Left lung (tissue), 10 donors: ENCODE data around the gene PPP2R3B. TPM values are rescaled to one million over a fixed set of nuclear protein-coding genes. Genes with fewer than 3 reads are reported as not detected.

ENCODE experiments used
- ATAC-seq: fragments of 200-7000 bp; cut with Tn5 transposase; one replicate; pipeline ENCODE4 v1.9.1; 2020; ENCODE audit warnings: moderate library complexity
- DNase-seq, 4 donors: peaks; one replicate each; pipeline ENCODE4 v3.0.0-alpha.2; 2013 to 2020
- H3K27ac ChIP-seq, 2 donors: fragments of 200-600 bp; sonication (generic) in 1 of 2; one replicate each; pipeline versions ENCODE4 v1.5.0 to v1.8.0; 2020 to 2021
- H3K27me3 ChIP-seq, 2 donors: fragments of 200-600 bp; sonication (generic) in 1 of 2; one replicate each; pipeline versions ENCODE4 v1.5.0 to v1.8.0; 2020 to 2021
- H3K36me3 ChIP-seq, 2 donors: fragments of 200-600 bp; sonication (generic) in 1 of 2; one replicate each; pipeline versions ENCODE4 v1.5.0 to v1.8.0; 2020 to 2021
- H3K4me1 ChIP-seq, 2 donors: fragments of 200-600 bp; one replicate each; pipeline ENCODE4 v1.8.0; 2021
- H3K4me3 ChIP-seq, 2 donors: fragments of 200-600 bp; sonication (generic) in 1 of 2; one replicate each; pipeline versions ENCODE4 v1.5.0 to v1.8.0; 2020 to 2021; ENCODE audit warnings: mild to moderate bottlenecking in 1 of 2
- H3K9me3 ChIP-seq, 2 donors: fragments of 200-600 bp; sonication (generic) in 1 of 2; one replicate each; pipeline versions ENCODE4 v1.5.0 to v1.8.0; 2020 to 2021
- intact Hi-C, 2 donors: fragments of 100-400 bp; cut with DNase I; formaldehyde crosslinking; loops; one replicate each; pipeline versions ENCODE4 v1.11.2 to v1.14.2; 2022
- polyA plus RNA-seq, 6 donors: library from polyadenylated mRNA; unstranded; fragments of 120-200 nt; gene quantifications; one replicate each; pipeline ENCODE4 v1.2.1, GENCODE V29; 2013; ENCODE audit not compliant: insufficient read length in 6 of 6
- total RNA-seq, 2 donors: library from RNA; stranded (reverse); fragmentation: NEBNext Ultra II Directional; extraction: Animal tissue kit (Norgen Biotek cat#: 25700); gene quantifications; one replicate each; pipeline ENCODE4 v1.2.1, GENCODE V29; 2021
- TF ChIP-seq, protein P1 (sequence below), 2 donors: fragments of 200-600 bp; sonication (generic) in 1 of 2; IDR thresholded peaks; one replicate each; pipeline versions ENCODE4 v1.5.0 to v1.8.0; 2021; ENCODE audit warnings: antibody characterized with exemption in 2 of 2
- donor health status: DM: no; HTN: yes; CAD: no.
- donor health status: DM: no; HTN: no; CAD: no.

The PPP2R3B gene
- total and polyA plus RNA-seq, 8 donors = 11.2 to 35.2 (median 20.5) TPM

DNA sequence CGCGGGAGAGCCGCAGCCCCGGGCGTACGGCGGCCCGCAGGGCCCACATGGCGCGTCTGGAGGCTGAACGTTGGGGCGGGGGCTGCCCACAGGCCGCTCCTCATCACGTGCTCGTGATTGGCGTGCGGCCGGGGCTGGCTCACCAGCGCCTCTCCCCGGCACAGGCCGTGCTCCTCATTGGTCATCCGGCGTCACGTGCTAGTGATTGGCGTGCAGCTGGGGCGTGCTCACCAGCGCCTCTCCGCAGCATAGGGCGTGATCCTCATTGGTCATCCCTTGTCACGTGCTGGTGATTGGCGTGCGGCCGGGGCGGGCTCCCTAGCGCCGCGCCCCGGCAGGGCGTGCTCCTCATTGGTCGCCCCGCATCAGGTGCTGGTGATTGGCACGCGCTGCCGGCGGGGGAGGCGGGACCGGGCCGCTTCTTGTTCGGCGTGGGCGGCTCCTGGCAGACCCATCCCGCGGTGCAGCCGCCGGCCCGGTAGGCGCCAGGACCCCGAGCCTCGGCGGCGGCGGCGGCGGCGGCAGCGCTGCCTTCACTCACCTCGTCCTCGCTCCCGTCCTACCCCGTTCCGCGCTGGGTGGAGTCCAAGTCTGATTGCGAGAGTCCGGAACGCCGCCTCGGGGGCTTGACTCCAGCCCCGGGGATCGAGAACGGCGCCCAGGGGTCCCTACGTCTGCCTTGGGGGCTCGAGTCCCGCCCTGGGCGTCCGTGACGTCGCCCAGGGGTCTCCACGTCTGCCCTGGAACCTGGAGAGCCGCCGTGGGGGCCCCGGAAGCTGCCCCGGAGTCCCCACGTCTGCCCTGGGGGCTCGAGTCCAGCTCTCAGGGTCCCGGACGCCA lies 67.7 kb downstream of the PPP2R3B start, which contains the start of gene GTPBP6:
Gene GTPBP6 (minus strand): TSS at position 58 of the 840 bp plus-strand sequence. CDS start 9 bp downstream, at position 49.
- ATAC-seq = peak; percentile 81
- intact Hi-C loops = no loop called here
- peak; percentile 100 for DNase-seq
- Histone ChIP-seq H3K4me1 (peaks cover 7 to 21% of the 10 kb centered on the region in 2 donors), H3K4me3 (peak within 1 kb of the TSS; percentile 67 to 89), H3K27me3 (peaks cover 0 to under 1% of the 10 kb centered on the region in 2 donors), H3K9me3 (no peaks in the 10 kb centered on the region), H3K36me3 (peaks cover 0 to 23% of the 10 kb centered on the region in 2 donors), H3K27ac (peak within 1 kb of the TSS; percentile 90 to 96)
- TF ChIP-seq, protein P1, sequence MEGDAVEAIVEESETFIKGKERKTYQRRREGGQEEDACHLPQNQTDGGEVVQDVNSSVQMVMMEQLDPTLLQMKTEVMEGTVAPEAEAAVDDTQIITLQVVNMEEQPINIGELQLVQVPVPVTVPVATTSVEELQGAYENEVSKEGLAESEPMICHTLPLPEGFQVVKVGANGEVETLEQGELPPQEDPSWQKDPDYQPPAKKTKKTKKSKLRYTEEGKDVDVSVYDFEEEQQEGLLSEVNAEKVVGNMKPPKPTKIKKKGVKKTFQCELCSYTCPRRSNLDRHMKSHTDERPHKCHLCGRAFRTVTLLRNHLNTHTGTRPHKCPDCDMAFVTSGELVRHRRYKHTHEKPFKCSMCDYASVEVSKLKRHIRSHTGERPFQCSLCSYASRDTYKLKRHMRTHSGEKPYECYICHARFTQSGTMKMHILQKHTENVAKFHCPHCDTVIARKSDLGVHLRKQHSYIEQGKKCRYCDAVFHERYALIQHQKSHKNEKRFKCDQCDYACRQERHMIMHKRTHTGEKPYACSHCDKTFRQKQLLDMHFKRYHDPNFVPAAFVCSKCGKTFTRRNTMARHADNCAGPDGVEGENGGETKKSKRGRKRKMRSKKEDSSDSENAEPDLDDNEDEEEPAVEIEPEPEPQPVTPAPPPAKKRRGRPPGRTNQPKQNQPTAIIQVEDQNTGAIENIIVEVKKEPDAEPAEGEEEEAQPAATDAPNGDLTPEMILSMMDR (IDR thresholded peaks at IDR 0.05) = no peak

DNA sequence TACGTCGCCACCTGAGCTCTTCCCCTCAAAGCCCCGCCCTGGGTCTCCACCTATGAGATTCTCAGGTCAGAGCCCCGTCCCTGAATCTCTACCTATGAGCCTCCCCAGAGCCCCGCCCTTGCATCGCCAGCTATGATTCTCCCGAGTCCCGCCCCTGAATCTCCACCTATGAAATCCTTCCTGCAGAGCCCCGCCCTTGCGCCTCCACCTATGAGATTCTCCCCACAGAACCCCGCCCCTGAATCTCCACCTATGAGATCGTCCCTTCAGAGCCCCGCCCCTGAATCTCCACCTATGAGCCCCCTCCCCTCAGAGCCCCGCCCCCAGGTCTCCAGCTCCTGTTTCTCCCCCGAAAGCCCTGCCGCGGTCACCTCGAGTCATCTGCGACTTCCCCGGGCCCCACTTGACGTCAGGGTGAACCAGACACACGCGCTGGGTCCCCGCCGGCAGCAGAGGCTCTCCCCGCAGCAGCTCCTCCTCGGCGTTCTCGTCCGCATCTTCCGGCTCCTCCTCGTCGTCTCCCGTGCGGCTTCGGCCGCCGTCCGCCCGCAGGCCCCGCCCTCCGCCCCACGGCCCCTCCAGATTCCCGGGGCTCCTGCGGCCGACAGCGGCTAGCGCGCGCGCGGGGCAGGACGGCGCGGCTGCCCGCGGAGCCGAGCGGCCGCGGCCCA lies 68.5 kb downstream of the PPP2R3B start:
- TF ChIP-seq, protein P1 (IDR thresholded peaks at IDR 0.05) = no peak
- Histone ChIP-seq H3K27me3 (no peaks in the 10 kb centered on the region), H3K36me3 (peaks cover 0 to 30% of the 10 kb centered on the region in 2 donors), H3K4me3 (peak overlapping the region; percentile 54 to 89), H3K9me3 (no peaks in the 10 kb centered on the region), H3K4me1 (peaks cover 7 to 20% of the 10 kb centered on the region in 2 donors), H3K27ac (peak overlapping the region; percentile 90 to 96)
- intact Hi-C loops = no loop called here
- DNase-seq = peak; percentile 86 to 98 (median 96)
- ATAC-seq = peak; percentile 79

DNA sequence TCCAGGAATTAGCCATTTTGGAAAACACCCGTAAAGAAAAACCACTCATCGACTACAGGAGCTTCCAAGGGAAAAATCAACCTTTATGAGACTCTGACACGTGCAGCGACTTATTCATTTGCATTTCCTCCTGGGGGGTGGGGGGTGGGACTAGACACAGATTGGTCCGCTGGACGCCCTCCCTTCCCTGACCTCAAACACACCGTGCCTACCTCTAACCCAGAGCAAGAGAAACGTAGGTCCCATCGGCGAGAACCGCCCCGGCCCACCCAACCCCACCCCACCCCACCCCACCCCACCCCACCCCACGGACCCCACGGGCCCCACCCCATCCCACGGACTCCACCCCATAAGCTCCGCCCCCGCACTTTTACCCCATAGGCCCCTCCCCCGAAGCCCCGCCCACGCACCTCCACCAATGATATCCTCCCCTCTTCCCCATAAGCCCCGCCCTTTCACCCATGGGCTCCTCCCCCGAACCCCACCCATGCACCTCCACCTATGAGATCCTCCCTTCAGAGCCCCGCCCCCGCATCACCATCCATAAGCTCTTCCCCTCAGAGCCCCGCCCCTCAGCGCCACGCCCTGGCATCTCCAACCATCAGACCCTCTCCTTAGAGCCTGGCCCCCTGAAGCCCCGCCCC lies 69.2 kb downstream of the PPP2R3B start:
- TF ChIP-seq, protein P1 (IDR thresholded peaks at IDR 0.05) = no peak
- Histone ChIP-seq H3K4me1 (peaks cover 7 to 16% of the 10 kb centered on the region in 2 donors), H3K36me3 (peaks cover 0 to 37% of the 10 kb centered on the region in 2 donors), H3K4me3 (peak overlapping the region; percentile 54 to 89), H3K27ac (peak overlapping the region; percentile 90 to 96), H3K9me3 (no peaks in the 10 kb centered on the region), H3K27me3 (no peaks in the 10 kb centered on the region)
- no peak for ATAC-seq
- no peak for DNase-seq
- intact Hi-C loops = no loop called here

DNA sequence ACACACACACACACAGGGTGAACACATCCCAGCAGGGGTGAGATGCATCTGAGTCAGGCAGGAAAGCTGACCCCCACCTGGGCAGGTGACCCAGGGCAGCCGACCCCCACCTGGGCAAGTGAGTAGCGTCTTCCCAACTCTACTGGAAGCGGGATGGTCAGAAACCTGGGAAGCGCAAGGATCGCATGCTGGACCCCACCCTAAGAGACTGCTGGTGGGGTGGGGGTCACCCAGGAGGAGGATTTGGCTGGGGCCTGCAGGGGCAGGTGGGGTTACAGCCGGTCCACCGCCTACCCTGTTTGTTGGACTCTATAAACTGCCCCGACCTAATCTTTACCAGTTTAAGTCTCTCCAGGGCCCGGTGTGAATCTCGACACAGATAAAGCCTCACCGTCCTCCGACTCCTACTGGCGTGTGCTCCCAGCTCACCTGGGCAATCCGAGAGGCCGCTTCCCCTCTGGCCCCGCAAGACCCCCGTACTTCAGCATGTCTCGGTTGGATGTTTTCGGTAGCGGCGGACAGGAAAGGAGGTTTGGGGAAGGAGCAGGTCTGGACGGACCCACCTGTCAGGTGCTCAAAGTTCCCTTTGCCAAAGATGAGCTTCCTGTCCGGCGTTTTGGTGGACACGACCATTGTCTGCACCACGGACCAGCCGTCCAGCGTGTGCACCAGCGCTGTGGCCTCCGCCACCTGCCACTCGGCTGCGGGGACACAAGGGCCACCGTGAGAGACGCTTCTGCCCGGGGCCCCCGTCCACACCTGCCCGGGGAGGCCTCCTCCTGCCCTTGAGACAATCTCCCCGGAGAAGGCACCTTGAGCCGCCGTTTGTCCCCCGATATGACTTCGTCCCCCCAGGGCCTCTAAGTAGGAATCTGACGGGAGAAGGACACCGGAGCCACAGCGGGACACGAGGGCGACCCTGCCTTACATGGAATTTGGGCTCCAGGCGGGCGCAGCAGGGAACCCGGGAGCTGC lies 70.1 kb downstream of the PPP2R3B start:
- ATAC-seq (no peak), DNase-seq (peak in 2 of 4 donors; percentile 32 to 84)
- no peak overlapping the region for H3K27ac ChIP-seq
- H3K27me3 ChIP-seq = no peaks in the 10 kb centered on the region
- no peak overlapping the region for H3K4me3 ChIP-seq
- H3K9me3 ChIP-seq = no peaks in the 10 kb centered on the region
- intact Hi-C loops = no loop called here
- peaks cover 0 to 46% of the 10 kb centered on the region in 2 donors for H3K36me3 ChIP-seq
- peaks cover 7 to 16% of the 10 kb centered on the region in 2 donors for H3K4me1 ChIP-seq
- TF ChIP-seq, protein P1 (IDR thresholded peaks at IDR 0.05) = no peak
